Measurements from ENCODE around the gene RFPL3.

Gene RFPL3

GRCh38 chr22:32352681-32353080 is 5.0 kb upstream of the RFPL3 start:
- TF ChIP-seq TCF12 (IDR thresholded peaks at IDR 0.05; ENCODE audit: low read depth) (no peak), CREB1 (IDR thresholded peaks at IDR 0.05; ENCODE audit: low read depth) (no peak), CEBPB (IDR thresholded peaks at IDR 0.05) (no peak), RAD21 (IDR thresholded peaks at IDR 0.05; ENCODE audit: low read depth) (no peak), TAF1 (IDR thresholded peaks at IDR 0.05; ENCODE audit: low read depth) (no peak), YY1 (IDR thresholded peaks at IDR 0.05; ENCODE audit: low read depth) (no peak), ZBTB7A (IDR thresholded peaks at IDR 0.05; ENCODE audit: low read depth) (no peak), EP300 (IDR thresholded peaks at IDR 0.05; ENCODE audit: borderline replicate concordance) (no peak), FOXM1 (IDR thresholded peaks at IDR 0.05; ENCODE audit: borderline replicate concordance, low read depth) (no peak), EGR1 (IDR thresholded peaks at IDR 0.05) (no peak), MAX (IDR thresholded peaks at IDR 0.05) (no peak), TEAD4 (IDR thresholded peaks at IDR 0.05) (no peak), NFIC (IDR thresholded peaks at IDR 0.05) (no peak), USF1 (IDR thresholded peaks at IDR 0.05) (no peak), REST (IDR thresholded peaks at IDR 0.05; ENCODE audit: low read depth) (no peak)

- TF ChIP-seq EP300 (IDR thresholded peaks at IDR 0.05; ENCODE audit: borderline replicate concordance) (no peak), REST (IDR thresholded peaks at IDR 0.05; ENCODE audit: low read depth) (no peak), CEBPB (IDR thresholded peaks at IDR 0.05) (no peak), TEAD4 (IDR thresholded peaks at IDR 0.05) (no peak), TAF1 (IDR thresholded peaks at IDR 0.05; ENCODE audit: low read depth) (no peak), TCF12 (IDR thresholded peaks at IDR 0.05; ENCODE audit: low read depth) (no peak), NFIC (IDR thresholded peaks at IDR 0.05) (no peak), FOXM1 (IDR thresholded peaks at IDR 0.05; ENCODE audit: borderline replicate concordance, low read depth) (no peak), EGR1 (IDR thresholded peaks at IDR 0.05) (no peak), CREB1 (IDR thresholded peaks at IDR 0.05; ENCODE audit: low read depth) (no peak)
Measured at GRCh38 chr22:32353292-32353691, 4.4 kb upstream of the RFPL3 start.

- TF ChIP-seq REST (IDR thresholded peaks at IDR 0.05; ENCODE audit: low read depth) = no peak
- TF ChIP-seq MAX (IDR thresholded peaks at IDR 0.05) = no peak
- no peak for TF ChIP-seq TAF1 (IDR thresholded peaks at IDR 0.05; ENCODE audit: low read depth)
- TF ChIP-seq ZBTB7A (IDR thresholded peaks at IDR 0.05; ENCODE audit: low read depth) = no peak
- no peak for TF ChIP-seq CREB1 (IDR thresholded peaks at IDR 0.05; ENCODE audit: low read depth)
- no peak for TF ChIP-seq TCF12 (IDR thresholded peaks at IDR 0.05; ENCODE audit: low read depth)
- TF ChIP-seq EP300 (IDR thresholded peaks at IDR 0.05; ENCODE audit: borderline replicate concordance) = no peak
- TF ChIP-seq CEBPB (IDR thresholded peaks at IDR 0.05) = no peak
- no peak for TF ChIP-seq FOXM1 (IDR thresholded peaks at IDR 0.05; ENCODE audit: borderline replicate concordance, low read depth)
- no peak for TF ChIP-seq NFIC (IDR thresholded peaks at IDR 0.05)
- TF ChIP-seq YY1 (IDR thresholded peaks at IDR 0.05; ENCODE audit: low read depth) = no peak
Measured at GRCh38 chr22:32353840-32354239, 3.8 kb upstream of the RFPL3 start.

- no peak for TF ChIP-seq REST (IDR thresholded peaks at IDR 0.05; ENCODE audit: low read depth)
- TF ChIP-seq YY1 (IDR thresholded peaks at IDR 0.05; ENCODE audit: low read depth) = no peak
- TF ChIP-seq EP300 (IDR thresholded peaks at IDR 0.05; ENCODE audit: borderline replicate concordance) = no peak
- TF ChIP-seq CEBPB (IDR thresholded peaks at IDR 0.05) = no peak
- TF ChIP-seq MAX (IDR thresholded peaks at IDR 0.05) = no peak
- TF ChIP-seq NFIC (IDR thresholded peaks at IDR 0.05) = no peak
Measured at GRCh38 chr22:32354360-32355351, 3.0 kb upstream of the RFPL3 start.

All from Ishikawa (cell line).